Heart left ventricle (tissue), 13 donors: Measurements from ENCODE around the gene CDK5RAP2.

ENCODE experiments used
- CTCF ChIP-seq, 12 donors: fragments of 200-600 bp; sonication (generic) in 4 of 12; IDR thresholded peaks; one replicate each; pipeline versions ENCODE4 v1.5.0 to v1.8.0; 2018 to 2022; ENCODE audit warnings: antibody characterized with exemption in 12 of 12, mild to moderate bottlenecking in 5 of 12
- POLR2A ChIP-seq, 2 donors: fragments of 450-650 bp; IDR thresholded peaks; one replicate each; pipeline ENCODE4 v1.6.1; 2017; ENCODE audit warnings: antibody characterized with exemption in 2 of 2, mild to moderate bottlenecking in 2 of 2, moderate library complexity in 2 of 2
- donor health status: ischemic (EF 13 %, LVEDD 7.1; RV severe dilation, severe dysfunction).
- donor health status: DM: no; HTN: yes; CAD: no.
- donor health status: DM: no; HTN: no; CAD: no.
- donor health status: ischemic (EF 25% LVEDD 6.9; RV normal size, moderate dysfunction).
- donor health status: ischemic (EF 25% LVEDD 5.7; RV mildly dilated, moderate dysfunction).
- donor health status: ischemic (EF 35%, LVEDD 5.7; RV mildly dilated, moderate dysfunction).
- donor health status: nonischemic (EF 11% LVEDD 7.7; RV severe dilation, severe dysfunction).
- donor health status: DM: yes; HTN: yes; CAD: no.
- donor health status: PGD.
- donor health status: ischemic (EF 29% LVEDD 5.4; RV normal size, mild dysfunction).
- donor health status: nonischemic (EF 23%, LVEDD 6.1; RV moderate dilation, normal function).

GRCh38 chr9:120482424-120483186 is 97.4 kb downstream of the CDK5RAP2 start:
- no peak for TF ChIP-seq CTCF (IDR thresholded peaks at IDR 0.05)
- no peak for TF ChIP-seq POLR2A (IDR thresholded peaks at IDR 0.05)
